ENCODE data around the gene ERICH4.

GRCh38 chr19:41434450-41434849, 8.5 kb upstream of the ERICH4 start:
- no peak for TF ChIP-seq EZH2 (IDR thresholded peaks at IDR 0.05; ENCODE audit: borderline replicate concordance, insufficient read depth, low read depth, low read length, poor library complexity, severe bottlenecking)
- TF ChIP-seq CTCF (IDR thresholded peaks at IDR 0.05), result no peak

Data from B cell (primary cell).